Vagina (tissue), 2 donors: ENCODE measurements around the gene SP7.

Experiments used
- CTCF ChIP-seq, 3 experiments: fragments of 450-650 bp in 2 of 3; fragments of 200-600 bp in 1 of 3; sonication (generic) in 1 of 3; IDR thresholded peaks; one replicate each; pipeline ENCODE4 v1.5.1; 2017 to 2019; ENCODE audit warnings: antibody characterized with exemption in 3 of 3, mild to moderate bottlenecking in 2 of 3, moderate library complexity in 2 of 3
- POLR2A ChIP-seq, 2 donors: fragments of 450-650 bp; IDR thresholded peaks; one replicate each; pipeline ENCODE4 v1.6.1; 2017; ENCODE audit warnings: antibody characterized with exemption in 2 of 2, mild to moderate bottlenecking in 2 of 2, moderate library complexity in 2 of 2

GRCh38 chr12:53299454-53300180 lies 36.5 kb downstream of the SP7 start, which contains the start of gene MYG1:
- peak in 1 of 3 experiments; percentile 1 for TF ChIP-seq CTCF (IDR thresholded peaks at IDR 0.05)
- TF ChIP-seq POLR2A (IDR thresholded peaks at IDR 0.05) = no peak
